Mesenchymal stem cell (in vitro differentiated cells and primary cell): Measurements from ENCODE around the gene MAST2.
"Not testable (repeated sequence)": the region's sequence is repeated elsewhere in the genome, so short reads cannot be mapped to it uniquely, and the experiment has no call there.

Source experiments
- DNase-seq: peaks from one replicate; pipeline ENCODE4 v3.0.0-alpha.2; 2013
- H2AFZ ChIP-seq: one replicate; pipeline ENCODE4 v1.6.1; 2013; ENCODE audit warnings: low read depth, mild to moderate bottlenecking, control low read depth, inconsistent platforms, low read length, moderate library complexity
- H2AK5ac ChIP-seq: 2 replicates; pipeline ENCODE4 v1.6.1; 2013; ENCODE audit warnings: low read length, moderate library complexity, mild to moderate bottlenecking, inconsistent platforms; ENCODE audit not compliant: severe bottlenecking
- H2BK120ac ChIP-seq: one replicate; pipeline ENCODE4 v1.6.1; 2013; ENCODE audit warnings: low read depth, mild to moderate bottlenecking, inconsistent platforms, low read length, moderate library complexity
- H2BK12ac ChIP-seq, 2 experiments: one replicate each; pipeline ENCODE4 v1.6.1; 2013; ENCODE audit warnings: inconsistent platforms in 2 of 2, low read length in 2 of 2, mild to moderate bottlenecking in 2 of 2, moderate library complexity in 2 of 2, control low read depth in 1 of 2
- H2BK15ac ChIP-seq: one replicate; pipeline ENCODE4 v1.6.1; 2013; ENCODE audit warnings: mild to moderate bottlenecking, low read depth, inconsistent platforms; ENCODE audit not compliant: poor library complexity, severe bottlenecking
- H2BK5ac ChIP-seq: 2 replicates; pipeline ENCODE4 v1.6.1; 2013; ENCODE audit warnings: low read depth, mild to moderate bottlenecking, low read length, control low read depth, inconsistent platforms; ENCODE audit not compliant: poor library complexity, severe bottlenecking
- H3K14ac ChIP-seq, 2 experiments: one replicate each; pipeline ENCODE4 v1.6.1; 2013; ENCODE audit warnings: inconsistent platforms in 2 of 2, low read length in 2 of 2, control low read depth in 1 of 2, mild to moderate bottlenecking in 1 of 2, moderate library complexity in 1 of 2
- H3K18ac ChIP-seq, 2 experiments: one replicate each; pipeline ENCODE4 v1.6.1; 2013; ENCODE audit warnings: inconsistent platforms in 2 of 2, low read length in 2 of 2, control low read depth in 1 of 2, low read depth in 1 of 2, mild to moderate bottlenecking in 1 of 2
- H3K23ac ChIP-seq, 2 experiments: one replicate each; pipeline ENCODE4 v1.6.1; 2013; ENCODE audit warnings: inconsistent platforms in 2 of 2, low read length in 2 of 2, mild to moderate bottlenecking in 2 of 2, moderate library complexity in 2 of 2, control low read depth in 1 of 2
- H3K27ac ChIP-seq: 2 replicates; pipeline ENCODE4 v1.5.1; 2013; ENCODE audit warnings: mild to moderate bottlenecking, moderate library complexity, low read length, control low read depth, inconsistent platforms; ENCODE audit not compliant: poor library complexity, severe bottlenecking
- H3K27me3 ChIP-seq, 2 experiments: 2 replicates each; pipeline versions ENCODE4 v1.6.1 to v1.7.0; 2013; ENCODE audit warnings: low read length in 2 of 2, mild to moderate bottlenecking in 2 of 2, moderate library complexity in 2 of 2, control low read depth in 1 of 2, inconsistent platforms in 1 of 2; ENCODE audit not compliant: control insufficient read depth in 1 of 2, insufficient read depth in 1 of 2
- H3K36me3 ChIP-seq, 2 experiments: 2 replicates each; pipeline versions ENCODE4 v1.6.1 to v1.7.0; 2013; ENCODE audit warnings: low read length in 2 of 2, control low read depth in 1 of 2, inconsistent platforms in 1 of 2, low read depth in 1 of 2, mild to moderate bottlenecking in 1 of 2; ENCODE audit not compliant: insufficient read depth in 2 of 2, control insufficient read depth in 1 of 2
- H3K4ac ChIP-seq, 2 experiments: one replicate each; pipeline ENCODE4 v1.6.1; 2013; ENCODE audit warnings: inconsistent platforms in 2 of 2, low read length in 2 of 2, mild to moderate bottlenecking in 2 of 2, moderate library complexity in 2 of 2, control low read depth in 1 of 2, low read depth in 1 of 2
- H3K4me1 ChIP-seq: 2 replicates; pipeline ENCODE4 v1.6.1; 2013; ENCODE audit warnings: low read depth, low read length, control low read depth; ENCODE audit not compliant: control insufficient read depth, insufficient read depth
- H3K4me2 ChIP-seq: 2 replicates; pipeline ENCODE4 v1.6.1; 2013; ENCODE audit warnings: low read length, mild to moderate bottlenecking, inconsistent platforms; ENCODE audit not compliant: poor library complexity, severe bottlenecking
- H3K4me3 ChIP-seq, 2 experiments: 2 replicates each; pipeline versions ENCODE4 v1.5.1 to v1.7.0; 2013; ENCODE audit warnings: low read length in 2 of 2, mild to moderate bottlenecking in 2 of 2, control low read depth in 1 of 2, low read depth in 1 of 2; ENCODE audit not compliant: insufficient read depth in 1 of 2
- H3K79me1 ChIP-seq: replicated peaks from 2 replicates; pipeline ENCODE4 v1.6.1; 2013; ENCODE audit warnings: mild to moderate bottlenecking, control low read depth, low read length, inconsistent platforms; ENCODE audit not compliant: poor library complexity, severe bottlenecking
- H3K9ac ChIP-seq: 2 replicates; pipeline ENCODE4 v1.7.0; 2013; ENCODE audit warnings: mild to moderate bottlenecking, low read length, moderate library complexity
- H3K9me3 ChIP-seq: 2 replicates; pipeline ENCODE4 v1.7.0; 2013; ENCODE audit warnings: mild to moderate bottlenecking, low read length; ENCODE audit not compliant: control insufficient read depth
- H4K8ac ChIP-seq: one replicate; pipeline ENCODE4 v1.6.1; 2013; ENCODE audit warnings: inconsistent platforms, mild to moderate bottlenecking, low read length, moderate library complexity
- H4K91ac ChIP-seq: one replicate; pipeline ENCODE4 v1.6.1; 2013; ENCODE audit warnings: mild to moderate bottlenecking, low read length, inconsistent platforms
- WGBS: methylation state at CpG from one replicate; pipeline ENCODE4 v1.1.7; 2013; ENCODE audit warnings: mixed read lengths; 5-methylcytosine and 5-hydroxymethylcytosine counted together

MAST2 gene

DNA sequence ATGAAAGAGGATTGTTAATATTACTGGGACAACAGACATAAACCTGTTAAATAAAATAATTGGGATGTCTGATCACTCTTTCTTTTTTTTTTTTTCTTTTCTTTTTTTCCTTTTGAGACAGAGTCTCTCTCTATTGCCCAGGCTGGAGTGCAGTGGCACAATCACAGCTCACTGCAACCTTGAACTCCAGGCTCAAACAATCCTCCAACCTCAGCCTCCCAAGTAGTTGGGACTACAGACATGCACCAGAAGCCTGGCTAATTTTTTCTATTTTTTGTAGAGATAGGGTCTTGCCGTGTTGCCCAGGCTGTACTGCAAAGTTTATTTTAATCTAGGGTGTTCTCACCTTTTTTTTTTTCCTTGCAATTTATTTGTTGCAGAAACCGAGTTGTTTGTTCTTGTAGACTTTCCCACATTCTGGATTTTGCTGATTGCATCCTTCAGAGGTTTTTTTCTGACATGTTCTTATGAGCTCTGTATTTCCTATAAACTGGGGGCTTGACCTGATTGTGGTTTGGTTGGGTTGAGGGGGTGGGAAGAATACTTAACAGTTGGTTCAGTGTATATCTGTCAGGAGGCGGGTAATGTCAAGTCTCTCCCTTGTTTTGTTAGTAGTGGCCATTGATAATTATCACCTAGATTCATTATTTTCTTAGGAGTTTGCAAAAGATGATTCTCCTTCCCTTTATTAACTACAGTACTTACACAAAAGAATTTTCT lies 125.2 kb downstream of the MAST2 start:
- 96% methylated on average over 2 of the region's 3 CpGs for WGBS

DNA sequence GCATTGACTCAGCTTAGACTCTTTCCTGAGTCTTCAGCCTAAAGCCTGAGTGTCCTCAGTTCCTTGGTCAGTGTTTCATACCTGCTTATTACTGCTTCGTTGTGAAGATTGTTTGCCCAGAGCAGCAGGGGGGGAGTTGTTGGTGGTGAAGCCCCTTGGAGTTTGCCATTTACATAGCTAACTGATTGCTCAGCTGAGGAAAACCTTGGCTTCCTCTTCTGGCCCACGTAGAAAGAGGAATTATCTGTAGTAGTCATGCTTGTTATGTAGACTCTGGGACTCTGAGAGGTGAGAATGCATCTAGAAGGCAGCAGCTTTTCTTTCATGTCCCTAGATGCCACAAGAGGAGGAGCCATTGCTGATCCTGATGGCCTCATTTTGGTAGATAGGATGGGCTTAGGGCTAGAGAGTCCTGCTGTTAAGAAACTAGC lies 125.9 kb downstream of the MAST2 start:
- DNase-seq, result peak; percentile 79
- H2AFZ ChIP-seq, result no peak overlapping the region
- 0% methylated on average over 2 of the region's 2 CpGs for WGBS
- no peak overlapping the region for H3K14ac ChIP-seq
- H2BK5ac ChIP-seq, result no peak overlapping the region
- no peak overlapping the region for H3K4ac ChIP-seq
- H3K18ac ChIP-seq, result peak overlapping the region in 1 of 2 experiments; percentile 71
- peak overlapping the region; percentile 34 for H3K9ac ChIP-seq
- H2BK120ac ChIP-seq, result no peak overlapping the region
- peak overlapping the region; percentile 55 for H3K27ac ChIP-seq
- peaks cover 20% of the 10 kb centered on the region for H3K79me1 ChIP-seq
- no peak overlapping the region for H3K4me3 ChIP-seq
- no peak overlapping the region for H2BK15ac ChIP-seq
- H3K4me2 ChIP-seq, result no peak overlapping the region
- H4K91ac ChIP-seq, result no peak overlapping the region
- peaks cover 1% of the 10 kb centered on the region for H3K4me1 ChIP-seq
- H4K8ac ChIP-seq, result no peak overlapping the region
- H3K36me3 ChIP-seq, result no peaks in the 10 kb centered on the region
- no peaks in the 10 kb centered on the region for H3K27me3 ChIP-seq
- no peak overlapping the region for H2AK5ac ChIP-seq
- H3K9me3 ChIP-seq, result no peaks in the 10 kb centered on the region
- no peak overlapping the region for H2BK12ac ChIP-seq
- no peak overlapping the region for H3K23ac ChIP-seq

More for the DNA sequence above, 125.2 kb downstream of the MAST2 start:
- H4K91ac ChIP-seq, result no peak overlapping the region
- no peak overlapping the region for H2BK15ac ChIP-seq
- H3K27ac ChIP-seq, result peak overlapping the region; percentile 55
- no peak overlapping the region for H3K18ac ChIP-seq
- no peaks in the 10 kb centered on the region for H3K27me3 ChIP-seq
- no peak overlapping the region for H3K14ac ChIP-seq
- H3K36me3 ChIP-seq, result no peaks in the 10 kb centered on the region
- no peak overlapping the region for H2AFZ ChIP-seq
- H3K4me1 ChIP-seq, result peaks cover 1% of the 10 kb centered on the region
- peaks cover 17% of the 10 kb centered on the region for H3K79me1 ChIP-seq
- no peak overlapping the region for H3K4me3 ChIP-seq
- H2BK12ac ChIP-seq, result no peak overlapping the region
- no peak overlapping the region for H2AK5ac ChIP-seq
- H3K23ac ChIP-seq, result no peak overlapping the region
- H3K4ac ChIP-seq, result no peak overlapping the region
- H2BK120ac ChIP-seq, result no peak overlapping the region
- no peak overlapping the region for H3K4me2 ChIP-seq
- peak overlapping the region; percentile 34 for H3K9ac ChIP-seq
- no peaks in the 10 kb centered on the region for H3K9me3 ChIP-seq
- H2BK5ac ChIP-seq, result no peak overlapping the region
- DNase-seq, result peak; percentile 33
- H4K8ac ChIP-seq, result no peak overlapping the region

DNA sequence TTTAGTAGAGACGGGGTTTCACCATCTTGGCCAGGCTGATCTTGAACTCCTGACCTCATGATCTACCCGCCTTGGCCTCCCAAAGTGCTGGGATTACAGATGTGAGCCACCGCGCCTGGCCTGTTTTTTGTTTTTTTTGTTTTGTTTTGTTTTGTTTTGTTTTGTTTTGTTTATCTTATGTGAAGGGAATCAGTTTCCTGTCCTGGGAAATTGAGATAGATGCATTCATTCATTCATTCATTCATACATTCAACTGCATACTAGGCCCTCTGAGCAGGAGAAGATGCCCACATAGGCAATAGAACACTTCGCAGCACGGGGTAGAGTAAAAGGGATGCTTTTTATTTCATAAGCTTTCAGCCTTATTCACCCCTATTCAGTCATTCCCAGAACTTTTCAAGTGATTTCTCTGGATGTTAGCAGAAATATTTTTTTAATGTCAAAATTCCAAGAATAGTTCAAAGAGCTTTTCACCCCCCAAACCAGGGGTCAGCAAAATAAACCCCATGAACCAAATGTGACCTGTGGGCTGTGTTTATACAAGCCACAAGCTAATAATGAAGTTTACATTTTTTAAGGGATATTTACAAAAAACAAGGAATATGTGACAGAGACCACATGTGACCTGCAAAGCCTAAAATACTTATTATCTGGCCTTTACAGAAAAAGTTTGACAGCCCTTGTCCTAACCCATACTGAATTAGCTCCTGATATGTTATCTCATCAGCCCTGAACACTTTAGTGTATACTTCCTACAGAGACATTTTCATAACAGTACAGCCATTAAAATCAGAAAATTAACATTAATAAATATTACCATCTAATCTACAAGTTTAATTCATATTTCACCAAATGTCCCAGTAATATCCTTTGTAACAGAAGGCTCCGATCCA lies 127.1 kb downstream of the MAST2 start:
- no peak overlapping the region for H3K4me2 ChIP-seq
- DNase-seq, result no peak
- no peaks in the 10 kb centered on the region for H3K27me3 ChIP-seq
- H4K8ac ChIP-seq, result no peak overlapping the region
- H2BK5ac ChIP-seq, result no peak overlapping the region
- peaks cover 24% of the 10 kb centered on the region for H3K79me1 ChIP-seq
- no peaks in the 10 kb centered on the region for H3K36me3 ChIP-seq
- peaks cover 1% of the 10 kb centered on the region for H3K4me1 ChIP-seq
- no peak overlapping the region for H3K4me3 ChIP-seq
- 91% methylated on average over 5 of the region's 7 CpGs for WGBS
- no peaks in the 10 kb centered on the region for H3K9me3 ChIP-seq
- H3K9ac ChIP-seq, result no peak overlapping the region
- H3K27ac ChIP-seq, result no peak overlapping the region
- H3K14ac ChIP-seq, result no peak overlapping the region
- H2AK5ac ChIP-seq, result no peak overlapping the region
- no peak overlapping the region for H2BK15ac ChIP-seq
- H3K4ac ChIP-seq, result no peak overlapping the region
- H2BK12ac ChIP-seq, result no peak overlapping the region
- H4K91ac ChIP-seq, result no peak overlapping the region
- H2AFZ ChIP-seq, result no peak overlapping the region
- no peak overlapping the region for H2BK120ac ChIP-seq
- no peak overlapping the region for H3K18ac ChIP-seq
- H3K23ac ChIP-seq, result no peak overlapping the region

DNA sequence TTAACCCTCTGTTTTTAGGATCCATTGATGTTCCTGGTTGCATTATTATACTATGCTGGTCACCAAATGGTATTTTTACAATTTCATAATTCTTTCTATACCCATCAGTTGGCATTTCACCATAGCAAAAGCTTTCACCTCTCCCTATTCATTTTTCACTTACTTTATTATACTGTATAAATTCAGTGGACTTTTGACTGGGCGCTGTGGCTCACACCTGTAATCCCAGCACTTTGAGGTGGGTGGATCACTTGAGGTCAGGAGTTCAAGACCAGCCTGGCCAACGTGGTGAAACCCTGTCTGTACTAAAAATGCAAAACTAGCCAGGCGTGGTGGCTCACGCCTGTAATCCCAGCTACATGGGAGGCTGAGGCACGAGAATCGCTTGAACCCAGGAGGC lies 128.8 kb downstream of the MAST2 start:
- H3K18ac ChIP-seq, H4K91ac ChIP-seq, H2BK15ac ChIP-seq, H2BK12ac ChIP-seq, DNase-seq, H3K27ac ChIP-seq, H3K23ac ChIP-seq, H2AK5ac ChIP-seq, H3K4ac ChIP-seq, H3K36me3 ChIP-seq, H2BK5ac ChIP-seq, H3K4me2 ChIP-seq, H3K27me3 ChIP-seq, H3K9me3 ChIP-seq, H3K4me1 ChIP-seq, H3K14ac ChIP-seq, H3K9ac ChIP-seq, H2BK120ac ChIP-seq, H4K8ac ChIP-seq, H3K4me3 ChIP-seq, H2AFZ ChIP-seq: not testable (repeated sequence)
- 95% methylated on average over 6 of the region's 6 CpGs for WGBS
- peaks cover 24% of the 10 kb centered on the region for H3K79me1 ChIP-seq
